ENCODE data around the gene CD27.
"Not testable (repeated sequence)": the region's sequence is repeated elsewhere in the genome, so short reads cannot be mapped to it uniquely, and the experiment has no call there.

The CD27 gene

GRCh38 chr12:6461401-6462233 lies 16.9 kb downstream of the CD27 start:
- DNase-seq (ENCODE audit: low read depth): peak; percentile 75

- DNase-seq (ENCODE audit: low read depth): no peak
Observed at GRCh38 chr12:6462234-6462995, 17.7 kb downstream of the CD27 start.

GRCh38 chr12:6463216-6463615 lies 18.5 kb downstream of the CD27 start:
- DNase-seq (ENCODE audit: low read depth): no peak

- no peak for DNase-seq (ENCODE audit: low read depth)
Observed at GRCh38 chr12:6463858-6464257, 19.1 kb downstream of the CD27 start.

GRCh38 chr12:6464531-6464930 lies 19.8 kb downstream of the CD27 start:
- no peak for DNase-seq (ENCODE audit: low read depth)

GRCh38 chr12:6465467-6466183 lies 20.9 kb downstream of the CD27 start:
- DNase-seq (ENCODE audit: low read depth): no peak

GRCh38 chr12:6466184-6466573 lies 21.4 kb downstream of the CD27 start:
- no peak for DNase-seq (ENCODE audit: low read depth)

GRCh38 chr12:6466751-6467150 lies 22.0 kb downstream of the CD27 start:
- not testable (repeated sequence) for DNase-seq (ENCODE audit: low read depth)

- not testable (repeated sequence) for DNase-seq (ENCODE audit: low read depth)
Observed at GRCh38 chr12:6467571-6468282, 23.0 kb downstream of the CD27 start.

- DNase-seq (ENCODE audit: low read depth): no peak
Observed at GRCh38 chr12:6468283-6468575, 23.5 kb downstream of the CD27 start.

GRCh38 chr12:6469092-6469491 lies 24.3 kb downstream of the CD27 start:
- no peak for DNase-seq (ENCODE audit: low read depth)

- DNase-seq (ENCODE audit: low read depth): no peak
Observed at GRCh38 chr12:6469609-6470374, 25.0 kb downstream of the CD27 start.

GRCh38 chr12:6470375-6471163 lies 25.8 kb downstream of the CD27 start, which contains the start of gene VAMP1:
Gene VAMP1 (minus strand): TSS chr12:6470677. CDS start chr12:6470531, 146 bp downstream.
- peak; percentile 95 for DNase-seq (ENCODE audit: low read depth)

GRCh38 chr12:6471989-6472360 lies 27.2 kb downstream of the CD27 start:
- no peak for DNase-seq (ENCODE audit: low read depth)

GRCh38 chr12:6472491-6472890 lies 27.7 kb downstream of the CD27 start:
- no peak for DNase-seq (ENCODE audit: low read depth)

- DNase-seq (ENCODE audit: low read depth): not testable (repeated sequence)
Observed at GRCh38 chr12:6475233-6475975, 30.6 kb downstream of the CD27 start.

GRCh38 chr12:6476489-6476888 lies 31.7 kb downstream of the CD27 start:
- DNase-seq (ENCODE audit: low read depth): no peak

GRCh38 chr12:6477601-6478377 lies 33.0 kb downstream of the CD27 start:
- not testable (repeated sequence) for DNase-seq (ENCODE audit: low read depth)

- no peak for DNase-seq (ENCODE audit: low read depth)
Observed at GRCh38 chr12:6478416-6478815, 33.7 kb downstream of the CD27 start.

All from activated T-helper 1 cell treated with Interleukin-2 at 50 U/mL for 16 hours (primary cell).